ENCODE measurements around the gene HOXC11.

Gene HOXC11

DNA sequence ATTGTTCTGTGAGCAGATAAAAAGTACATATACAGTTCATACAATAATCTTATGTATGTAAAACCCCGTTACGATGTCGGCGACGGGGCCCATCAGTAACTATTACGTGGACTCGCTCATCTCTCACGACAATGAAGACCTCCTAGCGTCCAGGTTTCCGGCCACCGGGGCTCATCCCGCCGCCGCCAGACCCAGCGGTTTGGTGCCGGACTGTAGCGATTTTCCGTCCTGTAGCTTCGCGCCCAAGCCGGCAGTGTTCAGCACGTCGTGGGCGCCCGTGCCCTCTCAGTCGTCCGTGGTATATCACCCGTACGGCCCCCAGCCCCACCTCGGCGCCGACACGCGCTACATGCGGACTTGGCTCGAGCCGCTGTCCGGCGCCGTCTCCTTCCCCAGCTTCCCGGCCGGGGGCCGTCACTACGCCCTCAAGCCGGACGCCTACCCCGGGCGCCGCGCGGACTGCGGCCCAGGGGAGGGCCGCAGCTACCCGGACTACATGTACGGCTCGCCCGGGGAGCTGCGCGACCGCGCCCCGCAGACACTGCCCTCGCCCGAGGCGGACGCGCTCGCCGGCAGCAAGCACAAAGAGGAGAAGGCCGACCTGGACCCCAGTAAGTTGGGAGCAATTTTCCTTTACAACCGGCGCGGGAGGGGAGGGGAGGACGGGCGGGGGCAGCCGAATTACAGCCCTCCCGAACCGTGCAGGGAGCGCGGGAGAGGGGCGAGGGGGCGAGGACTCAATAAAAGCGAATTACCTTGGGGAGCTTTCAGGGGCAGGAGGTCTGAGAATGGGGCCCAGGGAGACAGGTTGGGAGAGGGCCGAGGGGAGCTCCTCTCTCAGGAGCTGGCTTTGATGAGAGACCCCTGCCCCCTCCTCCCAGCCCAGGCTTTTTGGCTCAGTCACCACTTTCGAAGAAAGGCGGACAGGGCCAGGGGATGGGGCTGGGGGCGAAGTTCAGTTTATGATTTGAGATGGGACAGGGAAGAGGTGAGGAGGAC, 27.5 kb downstream of the HOXC11 start, which contains the start of gene HOXC9:
TSS of gene HOXC9 (plus strand) at position 46 of the 999 bp plus-strand sequence. CDS start at position 74, 28 bp downstream.
- TF ChIP-seq POLR2AphosphoS5 (IDR thresholded peaks at IDR 0.05; ENCODE audit: low read depth, low read length) (no peak), TAF1 (IDR thresholded peaks at IDR 0.05; ENCODE audit: borderline replicate concordance, low read depth, low read length) (no peak), POLR2A (IDR thresholded peaks at IDR 0.05; ENCODE audit: low read depth, low read length) (no peak)
- DNase-seq (ENCODE audit: insufficient read length) (no peak), FAIRE-seq (no peak)

DNA sequence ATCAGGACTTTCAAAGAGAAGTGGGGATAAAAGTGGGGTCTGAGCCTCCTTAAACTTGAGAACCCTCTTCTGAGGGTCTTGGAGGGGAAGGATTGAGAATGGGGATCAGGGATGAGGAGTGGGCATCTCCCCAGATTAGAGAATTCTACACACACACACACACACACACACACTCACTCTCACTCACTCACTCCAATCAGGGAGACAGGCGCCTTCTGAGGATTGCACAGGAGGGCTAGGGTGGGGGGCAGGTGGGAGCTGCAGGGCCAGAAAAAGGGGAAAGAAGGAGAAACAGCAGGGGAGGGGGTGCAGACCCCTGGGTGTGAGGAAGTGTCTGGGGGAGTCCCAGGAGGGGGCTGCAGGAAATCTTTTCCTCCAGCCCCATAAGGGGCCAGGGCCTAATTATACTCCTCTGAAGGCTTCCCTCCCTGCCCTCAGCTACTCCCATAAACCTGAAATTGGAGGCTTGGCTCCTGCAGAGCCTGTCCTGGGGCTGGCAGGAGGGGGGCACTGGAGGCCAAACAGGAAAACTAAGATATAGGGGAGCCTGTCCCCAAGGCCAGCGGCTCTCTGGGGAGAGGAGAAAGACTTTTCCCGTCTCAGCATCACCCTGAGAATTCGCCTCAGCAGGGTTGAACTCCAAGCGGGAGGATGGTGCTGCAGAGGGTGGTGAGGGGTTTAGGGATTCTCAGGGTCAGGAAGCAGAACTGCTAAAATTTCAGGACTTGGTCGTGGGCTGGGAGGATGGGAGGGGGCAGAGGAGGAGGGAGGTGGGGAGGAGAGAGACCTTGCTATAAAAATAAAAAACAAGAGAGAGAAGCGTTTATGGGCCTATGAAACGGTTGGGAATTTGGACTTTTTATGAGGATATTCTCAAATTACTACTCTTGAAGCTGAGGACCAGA, 28.6 kb downstream of the HOXC11 start:
- TF ChIP-seq TAF1 (IDR thresholded peaks at IDR 0.05; ENCODE audit: borderline replicate concordance, low read depth, low read length) (no peak), POLR2A (IDR thresholded peaks at IDR 0.05; ENCODE audit: low read depth, low read length) (no peak), POLR2AphosphoS5 (IDR thresholded peaks at IDR 0.05; ENCODE audit: low read depth, low read length) (no peak)
- no peak for FAIRE-seq
- DNase-seq (ENCODE audit: insufficient read length) = no peak

DNA sequence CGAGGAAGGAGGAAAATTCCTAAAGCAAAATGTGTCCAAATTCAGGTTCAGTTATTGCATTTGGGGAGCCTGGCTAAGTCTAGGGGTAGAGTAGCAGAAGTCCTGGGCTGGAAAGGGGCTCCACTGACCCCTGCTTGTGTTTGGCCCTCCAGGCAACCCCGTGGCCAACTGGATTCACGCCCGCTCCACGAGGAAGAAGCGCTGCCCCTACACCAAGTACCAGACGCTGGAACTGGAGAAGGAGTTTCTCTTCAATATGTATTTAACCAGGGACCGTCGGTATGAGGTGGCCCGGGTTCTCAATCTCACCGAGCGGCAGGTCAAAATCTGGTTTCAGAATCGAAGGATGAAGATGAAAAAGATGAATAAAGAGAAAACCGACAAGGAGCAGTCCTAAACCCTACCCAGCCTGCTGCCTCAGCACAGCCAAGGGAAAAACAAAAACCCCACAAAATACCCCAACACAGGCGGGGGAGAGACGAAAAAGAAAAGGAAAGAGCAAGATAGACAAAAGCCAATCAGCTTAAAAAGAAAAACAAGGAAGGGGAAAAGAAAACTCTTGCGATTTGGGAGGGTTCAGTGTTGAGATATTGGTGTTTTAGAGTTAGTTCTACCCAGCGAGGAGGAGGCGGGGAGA, 29.5 kb downstream of the HOXC11 start:
- FAIRE-seq (no peak), DNase-seq (ENCODE audit: insufficient read length) (no peak)
- no peak for TF ChIP-seq POLR2A (IDR thresholded peaks at IDR 0.05; ENCODE audit: low read depth, low read length)
- no peak for TF ChIP-seq TAF1 (IDR thresholded peaks at IDR 0.05; ENCODE audit: borderline replicate concordance, low read depth, low read length)
- TF ChIP-seq POLR2AphosphoS5 (IDR thresholded peaks at IDR 0.05; ENCODE audit: low read depth, low read length) = no peak

DNA sequence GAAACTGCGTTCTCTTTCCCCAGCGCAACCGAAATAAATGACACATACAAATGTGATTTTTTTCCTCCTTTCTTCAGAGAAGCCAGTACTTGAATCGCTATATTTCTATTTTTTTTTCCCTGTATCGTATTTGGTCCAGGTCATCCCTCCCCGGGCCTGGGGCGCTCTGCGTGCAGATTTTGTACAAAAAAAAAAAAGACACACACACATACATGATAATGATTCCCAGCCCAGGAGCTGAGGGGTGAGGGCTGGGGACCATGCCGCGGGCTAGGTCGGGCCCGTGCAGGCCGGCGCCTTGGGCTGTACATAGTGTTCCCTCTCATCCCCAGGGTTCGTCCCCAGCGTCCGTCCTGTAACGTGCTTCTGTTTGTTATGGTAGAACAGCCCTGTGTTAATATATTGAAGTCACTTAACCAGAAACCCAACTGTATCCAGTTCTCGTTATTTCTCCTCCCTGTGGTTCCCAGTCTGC, 30.0 kb downstream of the HOXC11 start:
- DNase-seq (ENCODE audit: insufficient read length) (no peak), FAIRE-seq (no peak)
- no peak for TF ChIP-seq POLR2A (IDR thresholded peaks at IDR 0.05; ENCODE audit: low read depth, low read length)
- no peak for TF ChIP-seq POLR2AphosphoS5 (IDR thresholded peaks at IDR 0.05; ENCODE audit: low read depth, low read length)
- TF ChIP-seq TAF1 (IDR thresholded peaks at IDR 0.05; ENCODE audit: borderline replicate concordance, low read depth, low read length) = no peak

DNA sequence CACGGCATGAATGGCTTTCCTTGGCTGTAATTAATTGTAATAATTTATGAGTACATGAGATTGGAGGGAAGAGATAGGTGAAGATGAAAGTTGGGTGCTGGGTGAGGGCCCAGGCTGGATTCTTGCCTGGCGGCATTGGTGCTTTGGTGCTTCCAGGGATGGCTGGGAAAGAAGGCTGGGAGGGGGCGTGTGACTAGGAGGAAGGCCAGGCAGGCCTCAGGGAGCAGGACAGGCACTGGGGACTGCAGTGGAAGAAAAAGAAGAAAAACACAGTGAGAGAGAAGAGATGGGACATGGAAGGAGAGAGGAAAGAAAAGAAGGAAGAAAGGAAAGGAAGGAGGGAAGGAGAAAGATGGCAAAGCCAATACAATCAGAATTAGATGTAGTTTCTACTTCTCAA, 30.7 kb downstream of the HOXC11 start:
- FAIRE-seq (no peak), DNase-seq (ENCODE audit: insufficient read length) (no peak)
- TF ChIP-seq POLR2AphosphoS5 (IDR thresholded peaks at IDR 0.05; ENCODE audit: low read depth, low read length) (no peak), POLR2A (IDR thresholded peaks at IDR 0.05; ENCODE audit: low read depth, low read length) (no peak), TAF1 (IDR thresholded peaks at IDR 0.05; ENCODE audit: borderline replicate concordance, low read depth, low read length) (no peak)

DNA sequence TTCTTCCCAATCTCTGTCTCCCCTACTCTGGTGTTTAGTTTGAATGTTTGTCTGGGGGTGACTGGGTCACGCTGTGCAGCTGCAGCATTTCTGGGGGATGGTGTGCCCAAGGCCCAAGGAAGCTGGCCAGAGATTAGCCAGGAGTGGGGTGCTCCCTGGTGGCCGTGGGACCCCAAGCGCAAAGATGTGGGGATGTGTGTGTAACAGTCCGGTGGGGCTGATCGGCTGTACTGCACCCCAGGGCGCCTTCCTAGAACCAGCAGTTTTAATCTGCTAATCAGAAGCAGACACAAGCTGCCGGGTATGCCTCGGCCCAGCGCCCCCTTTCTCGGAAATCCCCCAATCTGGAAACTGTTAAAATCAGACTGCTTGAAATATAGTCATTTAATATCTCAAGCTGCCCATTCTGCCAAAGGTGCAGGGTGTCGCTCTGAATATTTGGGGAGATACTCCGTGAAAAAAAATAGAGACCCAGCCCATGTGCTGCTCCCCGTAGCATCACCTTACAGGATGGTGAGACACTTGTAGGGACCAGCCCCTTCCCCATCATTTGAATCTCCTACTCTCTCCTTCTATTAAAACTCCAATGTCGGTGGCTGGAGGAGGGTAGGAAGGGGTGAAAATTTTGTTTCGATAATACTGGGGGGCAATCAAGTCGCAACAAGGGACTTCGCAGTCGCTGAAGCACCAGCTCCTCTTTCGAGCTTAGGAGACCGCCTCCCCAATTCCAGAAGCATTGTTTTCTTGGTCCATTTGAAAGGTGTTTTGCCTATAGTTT, 31.3 kb downstream of the HOXC11 start:
- TF ChIP-seq POLR2AphosphoS5 (IDR thresholded peaks at IDR 0.05; ENCODE audit: low read depth, low read length) (no peak), TAF1 (IDR thresholded peaks at IDR 0.05; ENCODE audit: borderline replicate concordance, low read depth, low read length) (no peak), POLR2A (IDR thresholded peaks at IDR 0.05; ENCODE audit: low read depth, low read length) (no peak)
- DNase-seq (ENCODE audit: insufficient read length) (no peak), FAIRE-seq (no peak)

DNA sequence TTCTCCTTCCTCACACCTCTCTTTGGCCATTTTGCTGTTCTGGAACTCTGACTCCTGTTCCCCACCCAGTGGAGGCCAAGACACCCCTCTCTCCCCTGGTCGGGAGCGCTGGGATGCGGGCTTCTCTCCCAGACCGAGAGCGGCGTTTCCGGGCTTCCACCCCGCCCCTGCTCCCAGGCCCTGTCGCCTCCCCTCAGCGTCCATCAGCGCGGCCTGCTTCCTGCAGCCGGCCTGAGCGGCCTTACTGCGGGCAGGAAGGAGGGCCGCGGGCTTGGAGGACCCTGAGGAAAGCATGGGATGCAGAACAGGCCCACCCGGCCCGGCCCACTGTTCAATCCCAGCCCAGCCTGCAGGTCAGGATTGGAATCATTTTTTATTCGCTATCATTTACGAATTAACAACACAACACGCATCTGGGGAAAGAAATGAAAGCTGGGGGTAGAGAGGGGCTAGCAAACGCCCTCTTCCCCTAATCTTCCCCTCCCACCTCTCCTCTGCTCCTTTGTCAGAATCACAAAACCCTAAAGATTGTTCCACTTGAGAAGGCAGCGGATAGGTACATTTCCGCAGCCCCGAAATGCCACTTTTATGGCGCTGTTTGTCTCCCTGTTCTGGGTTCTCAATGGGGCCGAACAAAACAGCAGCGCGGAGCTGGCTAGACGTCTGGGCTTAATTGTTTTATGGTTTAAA, 32.1 kb downstream of the HOXC11 start:
- DNase-seq (ENCODE audit: insufficient read length) (no peak), FAIRE-seq (no peak)
- TF ChIP-seq TAF1 (IDR thresholded peaks at IDR 0.05; ENCODE audit: borderline replicate concordance, low read depth, low read length) = no peak
- no peak for TF ChIP-seq POLR2AphosphoS5 (IDR thresholded peaks at IDR 0.05; ENCODE audit: low read depth, low read length)
- TF ChIP-seq POLR2A (IDR thresholded peaks at IDR 0.05; ENCODE audit: low read depth, low read length) = no peak

DNA sequence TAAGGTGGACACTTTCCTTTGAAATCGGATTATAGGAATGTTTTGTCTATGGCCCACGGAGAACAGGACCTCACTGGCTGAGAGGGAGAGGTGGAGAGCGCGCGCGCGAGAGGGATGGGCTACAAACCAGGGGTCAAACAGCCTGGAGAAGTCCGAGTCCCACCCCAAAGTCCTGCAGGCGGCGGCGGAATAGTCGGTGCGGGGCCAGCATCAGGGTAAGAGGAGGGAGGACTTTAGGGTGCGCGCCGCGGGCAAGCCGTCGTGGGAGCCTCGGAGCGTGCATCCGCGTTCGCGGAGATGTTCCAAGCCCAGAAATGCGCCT, 32.6 kb downstream of the HOXC11 start:
- no peak for TF ChIP-seq POLR2A (IDR thresholded peaks at IDR 0.05; ENCODE audit: low read depth, low read length)
- TF ChIP-seq POLR2AphosphoS5 (IDR thresholded peaks at IDR 0.05; ENCODE audit: low read depth, low read length) = no peak
- TF ChIP-seq TAF1 (IDR thresholded peaks at IDR 0.05; ENCODE audit: borderline replicate concordance, low read depth, low read length) = no peak
- DNase-seq (ENCODE audit: insufficient read length) (no peak), FAIRE-seq (no peak)

DNA sequence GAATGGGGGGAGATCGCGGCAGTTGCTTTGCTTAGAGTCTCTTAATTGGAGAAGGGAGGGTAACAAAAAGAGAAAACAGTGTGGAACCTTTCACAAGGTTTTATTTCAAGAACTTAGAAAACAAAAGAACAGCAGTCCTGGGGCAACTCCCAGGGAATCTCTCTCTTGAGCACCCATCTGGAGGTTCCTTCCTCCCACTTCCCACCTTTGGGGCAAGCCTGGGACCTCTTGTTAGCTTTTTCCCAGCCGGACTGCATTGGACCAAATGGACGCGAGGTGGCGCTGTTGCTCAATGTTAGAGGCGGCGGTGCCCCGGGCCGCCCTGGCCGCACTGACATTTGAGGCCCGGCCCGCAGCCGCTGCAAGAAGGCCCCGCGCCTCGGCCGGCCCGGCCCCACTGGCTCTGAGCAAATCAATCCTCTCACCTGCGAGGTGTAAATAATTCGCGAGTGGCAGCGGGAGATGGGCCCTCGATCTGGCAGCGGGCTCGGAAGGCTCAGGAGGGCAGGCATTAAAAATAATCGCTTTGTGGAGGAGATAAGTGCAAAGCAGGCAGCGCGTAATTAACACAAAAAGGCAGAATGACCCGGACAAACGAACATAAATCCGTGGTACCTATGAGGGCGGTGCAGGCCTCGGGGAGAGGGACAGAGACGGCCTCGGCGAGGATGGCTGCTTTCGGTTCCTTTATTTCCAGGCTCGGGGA, 33.1 kb downstream of the HOXC11 start:
- DNase-seq (ENCODE audit: insufficient read length) = peak; percentile 78
- TF ChIP-seq POLR2AphosphoS5 (IDR thresholded peaks at IDR 0.05; ENCODE audit: low read depth, low read length) = no peak
- TF ChIP-seq POLR2A (IDR thresholded peaks at IDR 0.05; ENCODE audit: low read depth, low read length) = no peak
- no peak for TF ChIP-seq TAF1 (IDR thresholded peaks at IDR 0.05; ENCODE audit: borderline replicate concordance, low read depth, low read length)
- FAIRE-seq = peak; percentile 83

Measured in GM12892 (cell line).